ENCODE results near the gene LGALS12.

Gene LGALS12

DNA sequence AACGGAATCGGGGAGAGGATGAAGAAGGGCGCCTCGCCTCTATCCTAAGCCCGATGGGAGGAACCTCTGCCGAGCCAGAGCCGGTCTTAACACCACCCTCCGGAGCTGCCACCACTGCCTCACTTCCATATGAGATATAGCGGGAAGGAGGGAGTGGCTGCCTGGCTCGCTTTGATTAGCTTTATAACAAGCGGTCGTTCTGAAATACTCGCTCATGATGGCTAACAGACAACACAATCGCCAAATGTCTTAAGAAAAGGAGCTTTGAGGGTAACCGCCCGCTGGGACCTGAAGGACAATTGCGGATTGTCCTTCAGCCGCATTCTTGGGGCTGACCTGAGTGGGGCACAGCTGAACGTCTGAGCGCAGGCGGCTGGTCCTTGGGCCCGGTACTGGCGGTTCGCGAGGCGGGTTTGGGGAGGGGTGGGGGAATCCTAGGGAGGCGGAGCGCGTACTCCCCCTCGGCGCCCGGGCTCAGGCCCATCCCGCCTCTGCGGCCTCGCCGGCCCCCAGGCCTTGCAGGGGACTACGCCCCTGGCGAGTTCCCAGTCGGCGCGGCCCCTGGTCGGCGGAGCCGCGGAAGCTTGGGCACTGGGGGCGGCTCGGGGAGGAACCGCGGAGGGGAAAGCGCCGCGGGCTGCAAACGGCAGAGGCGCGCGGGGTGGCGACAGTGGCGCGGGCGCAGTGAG lies 15.2 kb upstream of the LGALS12 start, which contains the start of gene PLAAT5:
Gene PLAAT5 (minus strand): TSS at position 617 of the 689 bp plus-strand sequence. CDS start 133 bp downstream, at position 484.
- ATAC-seq = no peak; the same call in 1 of the 3 replicates
- TF ChIP-seq ISL1 (CRISPR knock-in tag; IDR thresholded peaks at IDR 0.05) = no peak
- no peak for TF ChIP-seq TOX (CRISPR knock-in tag; IDR thresholded peaks at IDR 0.05; ENCODE audit: borderline replicate concordance)
- TF ChIP-seq OSR1 (CRISPR knock-in tag; IDR thresholded peaks at IDR 0.05) = no peak

DNA sequence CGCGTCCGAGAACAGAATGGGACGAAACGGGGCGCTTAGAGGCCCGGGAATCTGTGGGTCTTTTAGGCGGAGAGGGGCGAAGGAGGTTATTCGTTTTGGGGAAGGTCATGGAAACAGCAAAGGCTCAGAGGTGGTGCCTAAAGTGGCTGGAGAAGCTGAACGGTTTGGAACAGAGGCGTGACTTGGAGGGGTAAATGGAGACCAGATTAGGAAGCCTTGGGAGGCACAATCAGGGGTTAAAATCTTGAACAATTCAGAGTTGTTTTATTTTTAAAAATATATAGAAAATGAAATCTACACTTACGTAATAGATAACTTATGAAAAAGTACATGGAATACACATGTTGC lies 14.7 kb upstream of the LGALS12 start:
- TF ChIP-seq CSDC2 (CRISPR knock-in tag; IDR thresholded peaks at IDR 0.05) (no peak), ZNF70 (CRISPR knock-in tag; IDR thresholded peaks at IDR 0.05) (no peak), ZC3H10 (CRISPR knock-in tag; IDR thresholded peaks at IDR 0.05) (no peak), ZFP30 (CRISPR knock-in tag; IDR thresholded peaks at IDR 0.05) (no peak), TOX (CRISPR knock-in tag; IDR thresholded peaks at IDR 0.05; ENCODE audit: borderline replicate concordance) (no peak), GLIS3 (CRISPR knock-in tag; IDR thresholded peaks at IDR 0.05) (no peak), ZNF8 (CRISPR knock-in tag; IDR thresholded peaks at IDR 0.05) (no peak), RARB (CRISPR knock-in tag; IDR thresholded peaks at IDR 0.05) (no peak), TCF4 (CRISPR knock-in tag; IDR thresholded peaks at IDR 0.05; ENCODE audit: borderline replicate concordance) (no peak), ZFP3 (CRISPR knock-in tag; IDR thresholded peaks at IDR 0.05) (no peak)
- TF ChIP-seq, protein P1, sequence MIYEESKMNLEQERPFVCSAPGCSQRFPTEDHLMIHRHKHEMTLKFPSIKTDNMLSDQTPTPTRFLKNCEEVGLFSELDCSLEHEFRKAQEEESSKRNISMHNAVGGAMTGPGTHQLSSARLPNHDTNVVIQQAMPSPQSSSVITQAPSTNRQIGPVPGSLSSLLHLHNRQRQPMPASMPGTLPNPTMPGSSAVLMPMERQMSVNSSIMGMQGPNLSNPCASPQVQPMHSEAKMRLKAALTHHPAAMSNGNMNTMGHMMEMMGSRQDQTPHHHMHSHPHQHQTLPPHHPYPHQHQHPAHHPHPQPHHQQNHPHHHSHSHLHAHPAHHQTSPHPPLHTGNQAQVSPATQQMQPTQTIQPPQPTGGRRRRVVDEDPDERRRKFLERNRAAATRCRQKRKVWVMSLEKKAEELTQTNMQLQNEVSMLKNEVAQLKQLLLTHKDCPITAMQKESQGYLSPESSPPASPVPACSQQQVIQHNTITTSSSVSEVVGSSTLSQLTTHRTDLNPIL (CRISPR knock-in tag; IDR thresholded peaks at IDR 0.05; ENCODE audit: low read depth) = no peak
- TF ChIP-seq, protein P2, sequence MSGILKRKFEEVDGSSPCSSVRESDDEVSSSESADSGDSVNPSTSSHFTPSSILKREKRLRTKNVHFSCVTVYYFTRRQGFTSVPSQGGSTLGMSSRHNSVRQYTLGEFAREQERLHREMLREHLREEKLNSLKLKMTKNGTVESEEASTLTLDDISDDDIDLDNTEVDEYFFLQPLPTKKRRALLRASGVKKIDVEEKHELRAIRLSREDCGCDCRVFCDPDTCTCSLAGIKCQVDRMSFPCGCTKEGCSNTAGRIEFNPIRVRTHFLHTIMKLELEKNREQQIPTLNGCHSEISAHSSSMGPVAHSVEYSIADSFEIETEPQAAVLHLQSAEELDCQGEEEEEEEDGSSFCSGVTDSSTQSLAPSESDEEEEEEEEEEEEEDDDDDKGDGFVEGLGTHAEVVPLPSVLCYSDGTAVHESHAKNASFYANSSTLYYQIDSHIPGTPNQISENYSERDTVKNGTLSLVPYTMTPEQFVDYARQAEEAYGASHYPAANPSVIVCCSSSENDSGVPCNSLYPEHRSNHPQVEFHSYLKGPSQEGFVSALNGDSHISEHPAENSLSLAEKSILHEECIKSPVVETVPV (CRISPR knock-in tag; IDR thresholded peaks at IDR 0.05) = no peak
- ATAC-seq = no peak

DNA sequence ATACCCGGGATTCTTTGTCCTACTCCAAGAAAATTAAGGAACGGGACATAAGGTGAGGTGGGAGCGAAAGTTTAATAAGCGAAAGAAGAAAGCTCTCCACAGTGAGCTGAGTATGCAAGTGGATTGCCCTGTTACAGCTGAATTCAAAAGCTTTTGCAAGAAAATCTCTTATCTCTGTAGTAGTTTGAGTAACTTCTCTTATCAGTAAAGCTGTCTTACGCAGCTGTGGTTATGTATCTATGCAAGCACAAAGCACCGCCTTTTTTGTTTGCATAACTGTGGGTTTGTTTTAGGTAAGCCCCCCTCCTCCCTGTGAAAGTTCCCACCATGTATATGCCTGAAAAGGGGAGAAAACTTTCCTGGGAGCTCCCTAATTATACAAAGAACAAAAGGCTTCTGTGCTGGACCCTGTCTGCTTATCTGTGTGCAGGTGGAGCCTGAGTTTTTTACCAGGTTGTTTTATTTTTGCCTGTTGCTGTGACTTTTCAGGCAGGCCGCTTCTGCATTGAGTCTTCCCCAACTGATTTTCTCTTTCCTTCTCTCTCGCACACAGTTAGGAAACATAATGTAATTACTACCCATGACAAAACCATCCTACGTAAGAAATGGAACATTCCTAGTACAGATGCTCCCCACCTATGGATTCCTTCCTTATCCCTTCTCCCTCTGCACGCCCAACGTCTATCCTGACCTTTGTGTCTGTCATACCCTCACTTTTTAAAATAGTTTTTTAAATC lies 14.1 kb upstream of the LGALS12 start:
- no peak for ATAC-seq

More for the DNA sequence above, 14.1 kb upstream of the LGALS12 start:
- TF ChIP-seq, protein P2 (CRISPR knock-in tag; IDR thresholded peaks at IDR 0.05) = no peak
- no peak for TF ChIP-seq ZC3H10 (CRISPR knock-in tag; IDR thresholded peaks at IDR 0.05)
- no peak for TF ChIP-seq TCF4 (CRISPR knock-in tag; IDR thresholded peaks at IDR 0.05; ENCODE audit: borderline replicate concordance)
- TF ChIP-seq OSR1 (CRISPR knock-in tag; IDR thresholded peaks at IDR 0.05) = no peak
- TF ChIP-seq ARNTL (CRISPR knock-in tag; IDR thresholded peaks at IDR 0.05; ENCODE audit: borderline replicate concordance, low read depth) = no peak
- no peak for TF ChIP-seq ZFP30 (CRISPR knock-in tag; IDR thresholded peaks at IDR 0.05)
- no peak for TF ChIP-seq SNAI2 (CRISPR knock-in tag; IDR thresholded peaks at IDR 0.05)
- TF ChIP-seq, protein P3, sequence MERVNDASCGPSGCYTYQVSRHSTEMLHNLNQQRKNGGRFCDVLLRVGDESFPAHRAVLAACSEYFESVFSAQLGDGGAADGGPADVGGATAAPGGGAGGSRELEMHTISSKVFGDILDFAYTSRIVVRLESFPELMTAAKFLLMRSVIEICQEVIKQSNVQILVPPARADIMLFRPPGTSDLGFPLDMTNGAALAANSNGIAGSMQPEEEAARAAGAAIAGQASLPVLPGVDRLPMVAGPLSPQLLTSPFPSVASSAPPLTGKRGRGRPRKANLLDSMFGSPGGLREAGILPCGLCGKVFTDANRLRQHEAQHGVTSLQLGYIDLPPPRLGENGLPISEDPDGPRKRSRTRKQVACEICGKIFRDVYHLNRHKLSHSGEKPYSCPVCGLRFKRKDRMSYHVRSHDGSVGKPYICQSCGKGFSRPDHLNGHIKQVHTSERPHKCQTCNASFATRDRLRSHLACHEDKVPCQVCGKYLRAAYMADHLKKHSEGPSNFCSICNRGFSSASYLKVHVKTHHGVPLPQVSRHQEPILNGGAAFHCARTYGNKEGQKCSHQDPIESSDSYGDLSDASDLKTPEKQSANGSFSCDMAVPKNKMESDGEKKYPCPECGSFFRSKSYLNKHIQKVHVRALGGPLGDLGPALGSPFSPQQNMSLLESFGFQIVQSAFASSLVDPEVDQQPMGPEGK (CRISPR knock-in tag; IDR thresholded peaks at IDR 0.05; ENCODE audit: borderline replicate concordance) = no peak
- TF ChIP-seq ZNF565 (CRISPR knock-in tag; conservative IDR thresholded peaks at IDR 0.05; ENCODE audit: low read depth) = no peak
- TF ChIP-seq, protein P4, sequence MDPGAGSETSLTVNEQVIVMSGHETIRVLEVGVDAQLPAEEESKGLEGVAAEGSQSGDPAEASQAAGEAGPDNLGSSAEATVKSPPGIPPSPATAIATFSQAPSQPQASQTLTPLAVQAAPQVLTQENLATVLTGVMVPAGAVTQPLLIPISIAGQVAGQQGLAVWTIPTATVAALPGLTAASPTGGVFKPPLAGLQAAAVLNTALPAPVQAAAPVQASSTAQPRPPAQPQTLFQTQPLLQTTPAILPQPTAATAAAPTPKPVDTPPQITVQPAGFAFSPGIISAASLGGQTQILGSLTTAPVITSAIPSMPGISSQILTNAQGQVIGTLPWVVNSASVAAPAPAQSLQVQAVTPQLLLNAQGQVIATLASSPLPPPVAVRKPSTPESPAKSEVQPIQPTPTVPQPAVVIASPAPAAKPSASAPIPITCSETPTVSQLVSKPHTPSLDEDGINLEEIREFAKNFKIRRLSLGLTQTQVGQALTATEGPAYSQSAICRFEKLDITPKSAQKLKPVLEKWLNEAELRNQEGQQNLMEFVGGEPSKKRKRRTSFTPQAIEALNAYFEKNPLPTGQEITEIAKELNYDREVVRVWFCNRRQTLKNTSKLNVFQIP (CRISPR knock-in tag; IDR thresholded peaks at IDR 0.05; ENCODE audit: borderline replicate concordance, low read depth) = no peak
- TF ChIP-seq ESRRG (CRISPR knock-in tag; IDR thresholded peaks at IDR 0.05) = no peak

All from SK-N-SH treated with all-trans-retinoic acid at 6 μM for 48 hours (cell line).